Transverse colon (tissue), 3 donors: ENCODE measurements around the gene KDM6B.

Source experiments
- CTCF ChIP-seq, 5 experiments: fragments of 200-600 bp in 3 of 5; fragments of 450-650 bp in 2 of 5; sonication (generic) in 3 of 5; IDR thresholded peaks; 1 replicate in 2 of 5; 2 replicates in 3 of 5; pipeline ENCODE4 v1.5.1; 2016 to 2017; ENCODE audit warnings: antibody characterized with exemption in 5 of 5, inconsistent platforms in 3 of 5, mild to moderate bottlenecking in 2 of 5, moderate library complexity in 1 of 5
- EP300 ChIP-seq: sonication (generic); formaldehyde crosslinking; IDR thresholded peaks from one replicate; pipeline ENCODE4 v1.6.1; 2017; ENCODE audit warnings: antibody characterized with exemption, low read depth
- POLR2A ChIP-seq: fragments of 450-650 bp; IDR thresholded peaks from one replicate; pipeline ENCODE4 v1.6.1; 2016; ENCODE audit warnings: antibody characterized with exemption, mild to moderate bottlenecking, moderate library complexity

GRCh38 chr17:7873051-7873450 lies 39.0 kb downstream of the KDM6B start:
- no peak for TF ChIP-seq CTCF (IDR thresholded peaks at IDR 0.05)
- TF ChIP-seq EP300, result no peak
- TF ChIP-seq POLR2A, result no peak
